ENCODE data around the gene CNMD.

Gene CNMD

GRCh38 chr13:52739468-52740071, at the start of gene CNMD:
TSS of gene CNMD (minus strand) at chr13:52739820. CDS start at chr13:52739701, 119 bp downstream.
- no peak for DNase-seq (ENCODE audit: low read depth)

DNA sequence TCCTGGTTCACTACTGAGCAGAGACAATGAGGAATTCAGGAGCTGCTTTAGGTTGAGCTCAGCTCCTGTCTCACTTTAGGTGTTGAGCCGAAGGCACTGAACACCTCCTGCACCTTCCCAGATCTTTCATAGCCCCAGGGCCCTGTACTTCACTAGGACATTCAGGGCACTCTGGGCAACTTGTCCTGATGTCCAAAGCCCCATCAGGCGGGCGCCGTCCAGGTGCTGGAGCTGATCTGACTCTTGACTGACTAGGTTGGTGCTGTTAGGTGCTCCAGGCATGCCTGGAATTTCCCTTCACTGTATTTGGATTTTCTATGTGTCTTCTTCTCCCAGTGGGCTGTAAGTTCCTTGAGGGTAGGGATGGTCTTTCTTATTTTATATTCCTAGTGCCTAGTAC, 48.4 kb upstream of the CNMD start:
- no peak for DNase-seq (ENCODE audit: low read depth)

DNA sequence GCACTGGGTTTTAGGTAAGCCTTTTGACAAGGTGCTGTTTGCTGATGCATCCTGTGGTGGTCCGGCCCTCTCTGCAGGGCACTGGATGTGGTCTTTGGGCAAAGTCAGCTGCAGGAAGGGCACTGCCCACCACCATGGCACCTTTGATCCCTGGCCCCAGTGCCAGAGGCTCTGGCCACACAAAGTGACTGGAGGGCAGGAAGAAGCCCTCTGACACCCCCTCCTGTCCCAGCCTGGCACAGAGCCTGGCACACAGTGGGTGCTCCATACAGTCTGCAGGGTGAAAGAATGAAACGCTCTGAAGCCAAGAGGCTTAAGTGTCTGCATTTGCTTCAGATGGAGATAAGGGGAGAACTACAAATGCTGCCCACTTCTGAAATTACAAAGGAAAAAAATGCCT, 47.6 kb upstream of the CNMD start:
- no peak for DNase-seq (ENCODE audit: low read depth)

GRCh38 chr13:52786766-52787165, 47.1 kb upstream of the CNMD start:
- no peak for DNase-seq (ENCODE audit: low read depth)

GRCh38 chr13:52785739-52786138, 46.1 kb upstream of the CNMD start:
- DNase-seq (ENCODE audit: low read depth), result no peak

GRCh38 chr13:52784591-52785340, 45.1 kb upstream of the CNMD start:
- DNase-seq (ENCODE audit: low read depth), result no peak

DNA sequence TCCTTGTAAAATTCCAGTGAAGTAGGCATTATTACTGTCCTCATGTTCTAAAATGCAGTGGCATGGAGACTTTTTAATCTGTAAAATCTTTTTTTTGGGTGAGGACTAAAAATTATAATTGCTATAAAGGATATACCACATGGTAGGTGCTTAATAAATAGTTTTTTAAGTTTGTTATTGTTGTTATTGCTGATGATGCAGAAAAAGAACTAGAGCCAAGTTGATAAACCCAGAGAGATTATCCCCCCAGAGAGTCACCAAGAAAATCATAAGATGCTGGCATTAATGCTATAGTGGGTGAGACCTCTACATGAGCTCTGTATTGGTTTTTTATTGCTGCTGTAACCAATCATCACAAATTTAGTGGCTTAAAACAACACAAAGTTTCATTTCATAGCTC, 44.3 kb upstream of the CNMD start:
- no peak for DNase-seq (ENCODE audit: low read depth)

DNA sequence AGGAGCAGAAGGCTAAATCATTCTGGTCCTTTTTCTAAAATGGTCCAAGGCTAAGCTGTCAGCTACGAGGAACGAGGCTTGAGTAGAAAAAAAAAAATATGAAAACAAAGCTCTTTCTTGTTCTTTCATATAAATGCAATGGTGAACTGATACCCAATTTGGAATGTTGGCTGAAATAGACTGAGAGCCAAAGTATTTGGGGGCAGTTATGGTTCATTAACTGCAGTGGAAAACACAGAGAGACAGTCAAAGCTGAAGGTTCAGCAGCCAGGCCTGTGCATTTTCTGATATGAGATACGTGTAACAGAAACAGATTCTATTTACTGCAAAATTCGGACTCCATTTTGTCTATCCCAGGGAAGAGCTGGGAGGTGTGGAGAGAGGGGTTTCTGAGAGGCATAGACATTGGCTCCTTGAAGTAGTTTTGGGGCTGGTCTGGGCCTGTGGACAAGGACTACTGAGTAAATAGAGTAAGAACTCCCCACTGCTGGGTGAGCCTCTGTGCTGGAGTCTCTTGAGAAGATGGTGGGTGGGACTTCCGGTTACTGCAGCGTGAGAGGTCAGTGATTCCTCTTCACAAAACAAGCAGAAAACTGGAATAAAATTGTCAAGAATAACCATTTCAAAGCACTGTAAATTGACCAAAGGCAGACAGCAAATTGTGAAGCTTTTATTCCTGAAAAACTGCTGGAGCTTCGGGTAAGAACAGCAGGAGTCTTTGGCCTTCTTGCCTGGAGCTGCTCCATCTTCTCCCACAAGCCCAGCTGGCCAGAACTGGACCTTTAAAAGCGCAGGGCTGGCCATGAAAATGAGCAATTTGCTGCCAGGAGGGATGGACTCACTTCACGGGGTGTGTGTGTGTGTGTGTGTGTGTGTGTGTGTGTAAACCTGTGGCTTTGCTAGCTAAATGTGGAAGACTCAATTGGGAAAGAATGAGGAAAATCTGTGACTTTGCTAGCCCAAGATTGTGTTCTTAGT, 43.1 kb upstream of the CNMD start:
- no peak for DNase-seq (ENCODE audit: low read depth)

DNA sequence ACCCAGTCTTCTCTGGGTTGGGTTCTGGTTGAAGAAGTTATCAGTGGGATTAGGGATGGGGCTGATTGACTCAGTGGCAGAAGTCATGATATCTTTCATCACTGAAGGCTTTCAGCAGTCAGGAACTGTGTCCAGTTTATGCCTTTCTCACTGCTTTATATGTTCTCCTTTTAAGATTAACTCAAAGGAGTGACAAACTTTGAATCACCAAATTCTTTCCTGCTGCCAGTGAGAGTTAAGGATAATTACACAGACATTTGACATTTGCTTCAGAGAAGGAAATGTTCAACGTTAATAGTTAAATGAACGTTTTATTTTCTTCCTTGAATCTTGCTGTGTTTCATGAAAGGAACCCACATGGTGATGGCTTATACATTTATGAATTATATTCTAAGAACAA, 41.0 kb upstream of the CNMD start:
- DNase-seq (ENCODE audit: low read depth), result no peak

GRCh38 chr13:52780092-52780491, 40.5 kb upstream of the CNMD start:
- no peak for DNase-seq (ENCODE audit: low read depth)

GRCh38 chr13:52779103-52779502, 39.5 kb upstream of the CNMD start:
- DNase-seq (ENCODE audit: low read depth), result no peak

DNA sequence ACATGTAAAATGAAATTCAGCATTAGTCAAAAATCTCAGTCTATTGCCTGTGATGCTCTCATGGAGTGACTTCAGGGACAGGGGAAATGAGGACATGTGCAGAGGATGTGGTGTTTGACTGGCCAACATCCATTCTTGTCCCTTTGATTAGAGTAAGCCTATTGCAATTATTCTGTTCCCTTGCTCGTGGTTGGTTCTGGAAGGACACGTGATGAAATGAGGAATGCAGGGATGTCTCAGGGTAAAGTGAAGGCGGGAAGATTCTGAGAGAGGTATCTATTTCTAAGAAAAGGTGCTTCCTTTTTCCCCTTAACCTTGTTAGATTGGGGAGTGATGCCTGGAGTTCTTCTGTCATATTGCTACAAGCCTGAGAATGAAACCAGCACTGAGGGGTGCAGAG, 37.1 kb upstream of the CNMD start:
- DNase-seq (ENCODE audit: low read depth), result no peak

DNA sequence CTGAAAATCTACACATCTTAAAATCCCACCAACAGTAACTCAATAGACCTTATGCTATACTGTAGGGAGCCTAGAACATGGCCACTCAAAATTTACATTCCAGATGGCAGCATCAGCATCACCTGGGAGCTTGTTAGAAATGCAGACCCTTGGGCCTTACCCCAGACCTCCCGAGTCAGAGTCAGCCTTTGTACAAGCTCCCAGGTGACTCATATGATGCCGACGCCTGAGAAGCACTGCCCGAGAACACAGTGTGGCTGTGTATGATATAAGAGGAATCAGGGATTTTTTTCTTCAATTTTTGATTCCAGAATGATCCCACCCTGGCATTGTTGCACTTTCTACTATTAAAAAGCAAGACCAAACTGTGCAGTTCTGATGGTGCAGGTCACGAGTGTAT, 35.9 kb upstream of the CNMD start:
- no peak for DNase-seq (ENCODE audit: low read depth)

DNA sequence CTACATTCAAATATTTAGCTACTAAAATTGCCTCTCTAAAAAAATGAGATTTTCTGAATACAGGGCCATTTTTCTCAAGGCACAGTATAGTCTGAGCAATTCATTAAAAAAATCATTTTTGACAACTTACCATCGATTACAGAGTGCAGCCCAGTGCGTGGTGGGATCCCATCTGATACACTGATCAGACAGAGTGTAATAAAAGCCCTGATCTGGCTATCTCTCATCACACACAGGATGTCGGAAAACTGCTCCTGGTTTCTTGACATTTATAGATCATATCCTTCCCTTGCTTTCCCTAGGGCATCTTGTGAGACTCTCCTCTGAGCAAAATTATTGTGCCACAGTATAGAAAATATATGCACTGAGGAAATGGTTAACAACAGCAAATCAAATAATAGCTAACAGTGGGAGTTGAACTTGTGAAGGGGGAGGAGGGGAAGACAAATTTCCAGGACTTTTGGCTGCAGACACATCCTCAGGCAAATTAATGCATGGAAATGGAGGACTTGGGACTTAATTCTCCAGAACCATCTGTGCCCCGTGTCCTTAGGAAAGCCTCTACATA, 28.4 kb upstream of the CNMD start:
- no peak for DNase-seq (ENCODE audit: low read depth)

GRCh38 chr13:52765611-52766390, 26.2 kb upstream of the CNMD start:
- no peak for DNase-seq (ENCODE audit: low read depth)

DNA sequence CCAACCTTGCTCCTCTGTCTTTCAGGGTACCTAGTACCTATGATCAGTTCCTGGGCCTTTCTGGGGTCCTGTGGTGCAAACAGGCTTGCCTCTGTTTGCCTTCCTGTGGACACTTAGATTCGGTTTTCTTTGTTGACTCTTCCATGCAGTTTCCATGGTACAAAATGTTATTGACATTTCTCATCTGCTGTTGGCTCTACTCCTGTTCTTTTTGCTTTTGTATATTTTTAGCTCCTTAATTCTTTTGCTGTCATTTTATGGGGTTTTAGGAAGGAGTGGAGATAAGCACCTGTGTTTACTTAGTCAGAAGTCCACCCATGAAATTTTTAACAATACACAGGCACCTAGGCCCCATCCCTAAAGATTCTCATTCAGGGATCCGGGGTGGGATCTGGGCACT, 20.5 kb upstream of the CNMD start:
- DNase-seq (ENCODE audit: low read depth), result no peak

GRCh38 chr13:52758114-52758513, 18.5 kb upstream of the CNMD start:
- no peak for DNase-seq (ENCODE audit: low read depth)

- DNase-seq (ENCODE audit: low read depth), result no peak
Observed at GRCh38 chr13:52751196-52751595, 11.6 kb upstream of the CNMD start.

DNA sequence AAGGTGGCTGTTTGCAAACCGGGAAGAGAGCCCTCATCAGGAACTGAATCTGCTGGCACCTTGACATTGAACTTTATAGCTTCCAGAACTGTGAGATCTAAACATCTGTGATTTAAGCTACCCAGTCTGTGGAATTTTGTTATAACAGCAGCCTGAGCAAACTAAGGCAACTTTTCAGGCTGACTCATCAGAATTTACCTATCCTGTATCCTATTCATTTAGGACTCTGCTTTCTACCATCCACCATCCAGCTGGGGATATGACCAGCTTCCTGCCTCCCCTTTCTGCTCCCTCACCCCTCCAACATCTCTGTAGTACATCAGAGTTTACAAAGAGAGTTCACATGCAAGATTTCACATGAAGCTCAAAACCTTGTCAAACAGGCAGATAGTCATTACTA, 11.1 kb upstream of the CNMD start:
- no peak for DNase-seq (ENCODE audit: low read depth)

- no peak for DNase-seq (ENCODE audit: low read depth)
Observed at GRCh38 chr13:52749419-52749818, 9.8 kb upstream of the CNMD start.

DNA sequence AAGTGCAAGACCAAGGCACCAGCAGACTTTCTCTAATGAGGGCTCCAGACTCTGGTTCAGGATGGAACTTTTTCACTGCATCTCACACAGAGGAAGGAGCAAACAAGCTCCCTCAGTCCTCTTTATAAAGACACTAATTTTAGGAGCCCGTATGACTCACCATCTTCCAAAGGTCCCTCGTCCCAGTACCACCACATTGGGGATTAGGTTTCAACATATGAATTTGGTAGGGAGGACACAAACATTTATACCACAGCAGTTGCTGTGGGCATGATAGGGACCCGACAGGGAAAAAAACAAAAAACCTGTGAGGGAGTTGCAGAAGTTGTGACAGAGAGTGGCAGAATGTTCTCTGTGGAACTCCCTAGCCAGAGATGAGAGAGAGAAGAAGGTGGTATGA, 6.5 kb upstream of the CNMD start:
- DNase-seq (ENCODE audit: low read depth), result no peak

Data from activated T-cell treated with anti-CD3 and anti-CD28 coated beads for 1 hour (primary cell).